HG03439 (cell line): ENCODE results near the gene DIAPH1.
A peak's percentile ranks its signal among the peaks of the same experiment; 100 is the strongest.

Experiments
- ATAC-seq: cut with Tn5 transposase; IDR thresholded peaks from one replicate; pipeline ENCODE4 v1.9.1; 2021; ENCODE audit warnings: mild to moderate bottlenecking, moderate library complexity; ENCODE audit not compliant: unreplicated experiment

DIAPH1 gene

GRCh38 chr5:141522301-141522700 is 96.5 kb downstream of the DIAPH1 start:
- no peak for ATAC-seq

- ATAC-seq = no peak
These were observed 97.5 kb downstream of the DIAPH1 start for GRCh38 chr5:141521244-141521781.

- ATAC-seq = no peak
These were observed 98.9 kb downstream of the DIAPH1 start for GRCh38 chr5:141519605-141520565.

- no peak for ATAC-seq
These were observed 100.2 kb downstream of the DIAPH1 start for GRCh38 chr5:141518618-141519015.

GRCh38 chr5:141517880-141518617 is 100.8 kb downstream of the DIAPH1 start:
- no peak for ATAC-seq

GRCh38 chr5:141517312-141517711 is 101.5 kb downstream of the DIAPH1 start:
- ATAC-seq = no peak

- ATAC-seq = no peak
These were observed 102.2 kb downstream of the DIAPH1 start for GRCh38 chr5:141516672-141517025.

GRCh38 chr5:141515946-141516671 is 102.7 kb downstream of the DIAPH1 start:
- no peak for ATAC-seq

- no peak for ATAC-seq
These were observed 103.7 kb downstream of the DIAPH1 start for GRCh38 chr5:141515141-141515540.

GRCh38 chr5:141514330-141515133 is 104.3 kb downstream of the DIAPH1 start:
- ATAC-seq = peak; percentile 10

GRCh38 chr5:141513627-141514329 is 105.0 kb downstream of the DIAPH1 start:
- peak; percentile 44 for ATAC-seq

GRCh38 chr5:141512911-141513626 is 105.7 kb downstream of the DIAPH1 start:
- no peak for ATAC-seq

GRCh38 chr5:141512390-141512910 is 106.3 kb downstream of the DIAPH1 start:
- peak; percentile 15 for ATAC-seq

GRCh38 chr5:141511771-141512325 is 107.0 kb downstream of the DIAPH1 start:
- ATAC-seq = no peak

- ATAC-seq = peak; percentile 25
These were observed 107.8 kb downstream of the DIAPH1 start for GRCh38 chr5:141510850-141511601.

- ATAC-seq = no peak
These were observed 108.6 kb downstream of the DIAPH1 start for GRCh38 chr5:141510160-141510559.

GRCh38 chr5:141508798-141509611 is 109.8 kb downstream of the DIAPH1 start:
- ATAC-seq = no peak
